HG03135 (cell line): ENCODE measurements around the gene TMED8.
"Not testable (repeated sequence)": the region's sequence is repeated elsewhere in the genome, so short reads cannot be mapped to it uniquely, and the experiment has no call there.

ENCODE experiments used
- ATAC-seq: cut with Tn5 transposase; IDR thresholded peaks from one replicate; pipeline ENCODE4 v1.9.1; 2021; ENCODE audit warnings: mild to moderate bottlenecking, moderate library complexity; ENCODE audit not compliant: unreplicated experiment

The TMED8 gene, protein sequence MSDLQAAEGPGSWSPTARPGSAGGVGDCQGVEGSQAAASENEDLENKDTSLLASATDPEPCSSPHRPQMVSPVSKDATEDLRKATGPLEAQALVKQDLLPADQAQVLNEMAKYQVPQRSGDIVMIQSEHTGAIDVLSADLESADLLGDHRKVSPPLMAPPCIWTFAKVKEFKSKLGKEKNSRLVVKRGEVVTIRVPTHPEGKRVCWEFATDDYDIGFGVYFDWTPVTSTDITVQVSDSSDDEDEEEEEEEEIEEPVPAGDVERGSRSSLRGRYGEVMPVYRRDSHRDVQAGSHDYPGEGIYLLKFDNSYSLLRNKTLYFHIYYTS

DNA sequence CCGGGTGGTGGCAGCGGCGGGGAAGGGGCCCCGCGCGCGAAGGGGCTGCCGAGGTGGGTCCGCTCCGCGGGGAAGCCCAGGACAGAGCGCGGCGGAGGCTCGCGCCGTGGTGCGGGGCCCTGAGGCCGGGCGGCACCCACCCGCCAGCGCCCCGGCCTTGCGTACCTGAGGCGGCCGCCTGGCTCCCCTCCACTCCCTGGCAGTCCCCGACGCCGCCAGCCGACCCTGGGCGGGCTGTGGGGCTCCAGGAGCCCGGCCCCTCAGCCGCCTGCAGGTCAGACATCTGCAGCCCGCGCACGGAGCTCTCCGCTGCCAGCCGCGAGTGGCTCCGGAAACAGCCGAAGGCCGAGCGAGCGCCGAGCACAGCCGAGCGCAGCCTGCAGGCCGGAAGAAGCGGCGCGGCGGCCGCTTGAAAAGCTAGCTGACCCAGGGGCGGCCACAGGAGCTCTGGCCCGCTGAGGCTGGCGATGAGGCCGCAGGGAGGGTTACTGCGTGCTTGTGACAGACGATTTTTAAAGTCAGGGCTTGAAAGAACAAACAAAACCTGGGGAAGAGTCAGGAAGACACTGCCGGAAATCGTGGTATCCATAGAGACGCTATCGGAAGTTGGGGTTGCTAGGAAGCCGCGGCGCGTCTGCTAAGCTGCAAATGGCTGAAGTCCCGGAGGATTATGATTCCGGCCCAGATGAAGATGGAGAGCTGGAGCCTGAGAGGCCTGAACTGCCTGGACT is at the start of gene TMED8, which contains the start of gene SAMD15:
TSS of gene TMED8 (minus strand) at position 324 of the 731 bp plus-strand sequence. CDS start at position 283, 41 bp downstream.
TSS of gene SAMD15 (plus strand) at position 609 of the 731 bp plus-strand sequence. CDS start at position 649, 40 bp downstream.
- peak; percentile 84 for ATAC-seq

DNA sequence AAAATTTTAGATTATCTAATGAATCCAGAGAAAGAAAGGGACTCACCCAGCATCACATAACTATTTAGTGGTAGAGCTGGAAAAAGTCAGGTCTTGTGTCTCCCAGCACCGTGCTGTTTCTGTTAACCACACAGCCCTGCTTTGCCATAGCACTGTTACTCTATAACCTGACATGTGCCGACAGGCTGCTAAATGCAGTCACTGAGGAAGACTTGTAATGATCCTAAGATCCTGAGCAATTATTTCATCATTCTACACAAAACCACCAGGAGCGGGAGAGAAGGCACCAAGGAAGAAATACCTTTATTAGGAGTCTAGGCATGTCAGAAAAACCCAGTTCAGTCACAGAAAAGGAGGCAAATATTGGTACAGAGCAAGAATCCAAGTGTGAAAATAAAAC is 49.5 kb upstream of the TMED8 start:
- no peak for ATAC-seq

DNA sequence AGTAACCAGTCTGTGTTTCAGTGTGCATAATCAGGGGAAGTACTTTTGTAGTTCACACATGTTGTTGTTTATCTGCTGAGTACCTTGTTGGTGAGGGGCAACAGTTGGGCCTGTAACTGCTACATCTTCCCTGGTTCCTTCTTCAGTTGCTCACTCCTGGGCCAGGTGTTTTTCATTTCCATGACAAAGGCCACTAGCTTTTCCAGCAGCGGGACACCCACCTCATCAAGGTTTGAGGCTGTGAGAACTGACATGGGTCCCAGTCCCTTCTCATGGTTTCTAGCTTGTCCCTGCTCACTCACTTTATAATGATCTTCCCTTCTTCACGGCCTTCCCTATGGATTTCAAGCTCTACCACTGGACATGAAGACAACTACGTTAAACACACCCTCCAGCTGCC is 48.0 kb upstream of the TMED8 start:
- ATAC-seq: no peak

DNA sequence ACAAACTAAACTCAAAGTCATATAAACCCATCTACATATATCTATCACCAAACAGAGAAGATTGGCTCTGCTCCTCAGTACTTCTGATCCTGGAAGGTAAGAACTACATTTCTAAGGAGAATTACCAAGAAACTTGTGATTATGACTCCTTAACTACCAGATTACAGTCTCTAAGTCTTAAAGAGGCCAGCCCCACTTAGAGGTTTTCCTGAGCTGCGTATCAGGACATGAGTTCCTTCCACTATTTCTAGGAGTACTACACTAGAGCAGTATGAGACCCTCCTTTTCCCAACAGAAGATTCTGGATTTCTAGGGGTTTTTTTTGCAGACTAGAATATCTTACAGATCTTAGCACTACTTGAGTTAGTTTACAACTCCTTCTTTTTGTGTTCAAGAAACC is 46.5 kb upstream of the TMED8 start, which contains the start of gene NOXRED1:
TSS of gene NOXRED1 (minus strand) at position 101 of the 400 bp plus-strand sequence. CDS start 634 bp downstream, outside the sequence.
- no peak for ATAC-seq

DNA sequence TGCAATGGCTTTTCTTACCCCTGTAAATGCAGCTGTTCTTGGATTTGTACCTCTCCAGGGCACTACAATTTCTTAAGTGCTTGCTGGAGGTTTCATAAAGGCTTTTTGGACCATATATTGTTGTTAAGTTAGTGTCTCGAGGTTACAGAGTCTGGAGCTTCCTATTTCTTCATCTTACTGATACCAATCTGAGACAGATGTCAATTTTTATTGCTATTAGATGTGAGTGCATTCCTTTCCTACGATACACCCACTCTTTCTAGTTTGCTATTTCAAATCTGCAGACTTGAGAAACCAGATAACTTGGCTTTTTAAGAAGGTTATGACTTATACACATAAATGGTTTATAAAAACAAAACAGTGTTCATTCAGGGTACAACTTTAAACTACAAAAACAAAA is 44.3 kb upstream of the TMED8 start:
- no peak for ATAC-seq

DNA sequence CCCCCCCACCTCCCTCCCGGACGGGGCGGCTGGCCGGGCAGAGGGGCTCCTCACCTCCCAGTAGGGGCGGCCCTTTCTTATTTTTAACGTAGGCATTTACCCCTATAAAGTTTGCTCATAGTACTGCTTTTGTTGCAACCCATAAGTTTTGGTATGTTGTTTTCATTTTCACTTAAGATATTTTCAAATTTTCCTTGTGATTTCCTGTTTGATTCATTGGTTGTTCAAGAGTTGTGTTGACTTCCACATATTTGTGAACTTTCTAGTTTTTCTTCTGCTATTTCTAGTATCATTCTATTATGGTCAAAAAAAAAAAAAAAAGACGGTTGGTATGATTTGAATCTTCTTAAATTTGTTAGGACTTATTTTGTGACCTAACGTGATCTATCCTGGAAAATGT is 39.9 kb upstream of the TMED8 start:
- no peak for ATAC-seq

DNA sequence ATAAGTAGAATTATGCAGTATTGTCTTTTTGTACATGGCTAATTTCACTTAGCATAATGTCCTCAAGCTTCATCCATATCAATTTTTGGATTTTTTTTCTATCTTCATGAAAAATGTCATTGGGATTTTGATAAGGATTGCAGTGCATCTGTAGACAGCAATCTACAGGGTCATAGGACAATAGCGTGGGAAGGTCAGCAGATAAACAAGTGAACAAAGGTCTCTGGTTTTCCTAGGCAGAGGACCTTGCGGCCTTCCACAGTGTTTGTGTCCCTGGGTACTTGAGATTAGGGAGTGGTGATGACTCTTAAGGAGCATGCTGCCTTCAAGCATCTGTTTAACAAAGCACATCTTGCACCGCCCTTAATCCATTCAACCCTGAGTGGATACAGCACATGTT is 39.2 kb upstream of the TMED8 start:
- not testable (repeated sequence) for ATAC-seq

DNA sequence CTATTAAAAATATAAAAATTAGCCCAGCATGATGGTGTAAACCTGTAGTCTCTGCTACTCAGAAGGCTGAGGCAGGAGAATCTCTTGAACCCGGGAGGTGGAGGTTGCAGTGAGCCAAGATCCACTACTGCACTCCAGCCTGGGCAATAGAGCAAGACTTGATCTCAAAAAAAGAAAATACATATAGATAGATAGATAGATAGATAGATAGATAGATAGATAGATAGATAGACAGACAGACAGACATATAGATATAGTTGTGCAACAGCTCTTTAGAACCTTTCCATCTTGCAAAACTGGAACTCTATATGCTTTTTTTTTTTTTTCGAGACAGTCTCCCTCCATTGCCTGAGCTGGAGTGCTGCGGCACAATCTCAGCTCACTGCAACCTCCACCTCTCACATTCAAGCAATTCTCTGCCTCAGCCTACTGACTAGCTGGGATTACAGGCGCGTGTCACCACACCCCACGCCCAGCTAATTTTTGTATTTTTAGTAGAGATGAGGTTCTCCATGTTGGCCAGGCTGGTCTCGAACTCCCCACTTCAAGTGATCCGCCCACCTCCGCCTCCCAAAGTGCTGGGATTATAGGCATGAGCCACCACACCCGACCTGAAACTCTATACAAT is 38.6 kb upstream of the TMED8 start:
- not testable (repeated sequence) for ATAC-seq

DNA sequence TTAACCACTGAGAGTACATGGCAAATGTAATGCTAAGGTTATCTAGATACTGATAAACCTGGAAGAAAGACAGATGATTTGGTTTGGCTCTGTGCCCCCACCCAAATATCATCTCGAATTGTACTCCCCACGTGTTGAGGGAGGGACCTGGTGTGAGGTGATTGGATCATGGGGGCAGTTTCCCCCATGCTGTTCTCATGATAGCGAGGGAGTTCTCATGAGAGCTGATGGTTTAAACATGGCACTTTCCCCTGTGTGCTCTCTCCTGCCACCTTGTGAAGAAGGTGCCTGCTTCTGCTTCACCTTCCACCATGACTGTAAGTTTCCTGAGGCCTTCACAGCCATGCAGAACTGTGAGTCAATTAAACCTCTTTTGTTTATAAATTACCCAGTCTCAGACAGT is 32.2 kb upstream of the TMED8 start:
- no peak for ATAC-seq

DNA sequence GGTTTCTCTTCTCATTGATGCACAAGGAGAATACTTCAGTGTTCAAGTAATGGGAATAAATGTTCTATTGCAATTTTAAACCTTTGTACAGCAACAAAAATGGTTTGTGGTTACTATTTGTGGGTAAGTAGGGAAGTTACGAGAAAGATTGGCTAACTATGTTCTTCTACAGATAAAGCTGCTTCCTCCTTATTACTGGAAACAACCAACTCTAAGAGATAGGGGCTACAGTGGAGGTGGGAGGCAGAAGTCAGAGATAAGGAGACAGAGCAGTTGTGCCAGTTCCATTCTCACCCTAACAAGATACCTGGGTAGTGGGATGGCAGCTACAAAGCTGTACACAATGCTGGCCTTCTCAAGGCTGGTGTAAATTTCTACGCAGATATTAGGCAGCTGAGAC is 30.3 kb upstream of the TMED8 start:
- ATAC-seq: no peak

DNA sequence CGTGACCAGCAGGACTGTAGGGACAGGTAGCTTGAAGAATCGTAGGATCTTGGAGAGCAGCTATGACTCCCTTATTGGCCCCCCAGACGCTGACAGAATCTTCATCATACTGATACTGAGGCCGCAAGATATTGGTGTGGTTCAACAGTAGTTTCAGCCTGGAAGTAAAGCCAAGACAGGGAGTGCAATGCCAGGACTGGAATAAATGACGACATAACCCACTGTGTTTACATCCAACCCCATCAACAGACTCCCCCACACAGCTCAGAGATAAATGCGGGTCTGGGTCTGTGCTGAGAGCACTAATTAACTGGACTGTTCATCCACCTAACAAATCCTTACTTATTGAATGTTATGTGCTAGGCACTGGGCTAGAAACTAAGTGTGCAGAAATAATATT is 29.8 kb upstream of the TMED8 start:
- ATAC-seq: no peak

DNA sequence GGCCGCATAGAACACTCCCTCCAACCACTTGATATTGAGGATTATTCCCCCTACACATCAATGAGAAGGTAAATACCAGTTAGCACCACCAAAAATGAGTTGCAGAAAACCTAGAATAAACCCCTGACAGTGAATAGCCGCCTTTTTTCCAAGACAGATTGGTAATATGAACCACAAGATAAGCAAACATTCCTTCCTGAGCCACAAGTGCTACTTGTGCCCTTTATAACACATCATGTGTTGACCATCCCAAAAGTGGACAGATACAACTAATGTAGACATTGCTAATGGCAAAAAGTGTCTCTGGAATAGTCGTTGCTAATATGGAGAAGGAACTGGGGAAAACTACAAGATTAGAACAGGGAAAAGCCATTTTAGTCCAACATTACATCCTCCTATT is 29.2 kb upstream of the TMED8 start:
- no peak for ATAC-seq

DNA sequence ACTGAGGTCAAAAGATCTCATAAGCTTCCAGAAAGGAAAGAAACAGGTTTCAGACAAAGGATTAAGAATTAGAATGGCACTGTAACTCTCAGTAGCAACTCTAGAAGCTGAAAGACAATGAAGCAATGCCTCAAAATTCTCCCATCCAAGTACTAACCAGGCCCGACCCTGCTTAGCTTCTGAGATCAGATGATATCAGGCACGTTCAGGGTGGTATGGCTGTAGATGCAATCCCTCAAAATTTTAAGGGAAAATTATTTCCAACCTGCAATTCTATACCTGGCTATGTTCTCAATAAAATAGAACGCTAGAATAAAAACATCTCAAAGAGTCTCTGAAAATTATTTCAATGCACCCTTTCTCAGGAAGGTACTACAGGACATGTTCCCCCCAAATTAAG is 26.9 kb upstream of the TMED8 start:
- ATAC-seq: no peak

DNA sequence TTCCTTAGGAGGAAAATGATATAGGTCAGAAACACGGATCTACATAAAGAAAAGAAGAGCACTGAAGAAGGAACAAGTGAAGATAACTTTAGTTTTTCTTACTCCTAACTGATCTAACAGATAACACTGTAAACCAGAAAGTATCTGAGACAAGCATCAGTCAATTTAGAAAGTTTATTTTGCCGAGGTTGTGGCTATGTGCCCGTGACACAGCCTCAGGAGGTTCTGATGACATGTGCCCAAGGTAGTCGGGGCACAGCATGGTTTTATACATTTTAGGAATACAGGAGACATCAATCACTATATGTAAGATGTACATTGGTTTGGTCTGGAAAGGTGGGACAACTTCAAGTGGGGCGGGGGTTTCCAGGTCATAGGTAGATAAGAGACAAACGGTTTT is 23.3 kb upstream of the TMED8 start:
- no peak for ATAC-seq

DNA sequence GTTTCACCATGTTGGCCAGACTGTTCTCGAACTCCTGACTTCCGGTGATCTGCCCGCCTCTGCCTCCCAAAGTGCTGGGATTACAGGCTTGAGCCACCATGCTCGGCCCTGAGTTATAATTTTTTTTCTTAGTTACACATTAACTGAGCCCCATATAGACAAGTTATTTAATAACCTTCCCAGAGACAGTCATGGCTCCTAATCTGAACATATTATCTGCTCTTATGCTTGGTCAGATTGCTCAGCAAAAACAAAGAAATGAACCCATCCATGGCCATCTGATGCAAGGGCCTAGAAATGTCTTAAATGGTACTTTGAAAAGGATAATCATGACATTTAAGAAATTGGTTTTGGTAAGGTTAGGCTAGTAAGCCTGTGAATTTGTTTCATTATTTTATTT is 13.3 kb upstream of the TMED8 start:
- no peak for ATAC-seq

DNA sequence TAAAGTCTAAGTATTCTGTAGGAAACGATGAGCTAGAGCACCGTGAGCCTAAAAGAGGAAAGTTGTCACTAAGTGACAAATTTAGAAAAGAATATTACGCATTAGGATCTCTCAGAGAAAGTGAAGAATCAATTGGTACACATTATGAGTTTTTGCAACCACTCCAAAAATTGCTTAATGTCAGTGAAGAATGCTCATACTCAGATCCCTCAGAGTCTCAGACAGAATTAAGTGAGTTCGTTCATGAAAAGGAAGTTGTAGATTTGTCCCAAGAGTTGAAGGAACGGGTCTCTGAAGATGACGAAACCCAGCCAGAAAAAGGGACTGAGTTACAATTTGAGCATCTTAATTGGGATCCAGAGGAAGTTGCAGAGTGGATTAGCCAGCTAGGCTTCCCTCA is 1.8 kb upstream of the TMED8 start:
- ATAC-seq: no peak

DNA sequence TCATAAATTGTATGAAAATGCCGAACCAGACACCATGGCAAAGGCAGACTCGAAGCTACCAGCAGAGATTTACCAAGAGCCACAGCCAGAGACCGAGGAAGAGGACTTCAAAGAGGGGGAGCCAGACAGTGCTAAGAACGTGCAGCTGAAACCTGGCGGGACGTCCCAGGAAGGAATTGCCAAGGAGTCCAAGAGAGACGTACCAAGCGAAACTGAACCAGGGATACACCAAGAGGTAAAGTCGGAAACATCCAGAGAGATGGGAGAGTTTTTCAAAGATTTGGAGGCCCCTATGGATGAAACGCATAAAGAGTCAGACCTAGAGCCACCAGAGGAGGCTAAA is 579 bp upstream of the TMED8 start:
- peak; percentile 2 for ATAC-seq

DNA sequence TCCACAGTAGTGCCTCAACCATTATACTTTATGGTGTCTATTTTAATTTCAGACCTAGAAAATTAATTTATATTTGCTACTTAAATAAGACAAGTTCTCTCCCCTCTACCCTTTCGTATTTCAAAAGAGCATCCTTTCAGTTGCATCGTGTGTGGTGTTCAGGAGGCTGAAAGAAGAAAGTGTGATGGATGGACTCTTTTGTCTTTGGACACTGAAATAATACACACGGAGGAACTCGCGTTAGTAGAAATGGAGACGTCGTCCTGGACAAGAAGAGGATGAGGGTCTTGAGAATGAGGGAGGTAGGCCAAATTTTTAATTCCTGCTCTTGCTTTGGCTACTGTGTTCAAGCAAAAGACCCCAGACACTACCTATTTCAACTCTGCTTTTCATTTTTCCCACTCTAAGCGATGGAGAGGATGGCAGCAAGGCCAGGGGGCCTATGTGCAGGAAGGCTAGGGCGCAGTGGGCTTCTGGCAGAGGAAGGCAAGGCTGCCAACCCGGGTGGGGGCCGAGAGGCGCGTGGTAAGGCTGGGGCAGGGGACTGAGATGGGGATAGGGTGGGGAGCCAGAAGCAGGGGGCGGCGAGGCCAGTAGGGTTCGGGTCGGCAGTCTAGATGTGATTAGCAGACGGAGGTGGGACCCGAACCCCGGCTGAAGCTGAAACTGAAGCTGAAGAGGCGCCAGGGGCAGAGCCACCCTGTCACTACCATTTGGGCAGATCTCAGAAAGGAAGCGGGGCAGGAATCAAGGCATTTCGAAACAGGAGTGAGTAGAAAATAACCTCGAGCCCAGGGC is 722 bp downstream of the TMED8 start:
- peak; percentile 24 for ATAC-seq

DNA sequence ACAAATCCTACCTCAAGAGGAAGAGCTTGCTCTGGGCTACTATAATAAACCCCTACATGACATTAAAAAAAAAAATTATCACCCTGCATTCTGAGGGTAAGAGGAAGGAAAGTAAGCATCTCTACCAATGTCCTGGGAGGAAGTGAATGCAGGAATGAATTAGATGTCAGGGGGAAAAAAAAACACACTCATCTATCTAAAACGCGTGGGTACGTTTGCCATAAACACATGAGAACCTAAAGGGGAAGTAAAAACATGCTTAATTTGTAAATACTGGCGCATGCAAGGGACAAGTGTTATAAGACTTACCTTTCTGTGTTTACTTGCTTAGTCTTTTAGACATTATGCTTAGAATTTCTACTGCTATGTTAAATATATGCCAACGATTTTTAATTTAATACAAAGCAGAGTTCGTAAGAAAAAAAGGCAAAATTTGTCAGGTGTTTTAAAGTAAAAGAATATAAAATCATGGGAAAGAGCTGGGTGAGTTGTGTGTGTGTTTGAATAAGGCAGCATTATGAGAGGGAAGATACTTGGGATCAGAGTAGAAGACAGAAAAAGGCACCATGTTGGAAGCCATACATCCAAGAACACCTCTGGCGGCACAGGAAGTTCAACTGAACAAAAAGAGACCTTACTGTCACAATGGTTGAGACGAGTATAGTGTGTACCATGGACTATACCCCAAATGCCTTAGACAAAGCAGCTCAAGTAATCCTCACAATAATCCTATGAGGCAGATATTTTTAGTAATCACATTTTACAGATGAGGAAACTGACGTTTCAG is 1.5 kb downstream of the TMED8 start:
- ATAC-seq: no peak

DNA sequence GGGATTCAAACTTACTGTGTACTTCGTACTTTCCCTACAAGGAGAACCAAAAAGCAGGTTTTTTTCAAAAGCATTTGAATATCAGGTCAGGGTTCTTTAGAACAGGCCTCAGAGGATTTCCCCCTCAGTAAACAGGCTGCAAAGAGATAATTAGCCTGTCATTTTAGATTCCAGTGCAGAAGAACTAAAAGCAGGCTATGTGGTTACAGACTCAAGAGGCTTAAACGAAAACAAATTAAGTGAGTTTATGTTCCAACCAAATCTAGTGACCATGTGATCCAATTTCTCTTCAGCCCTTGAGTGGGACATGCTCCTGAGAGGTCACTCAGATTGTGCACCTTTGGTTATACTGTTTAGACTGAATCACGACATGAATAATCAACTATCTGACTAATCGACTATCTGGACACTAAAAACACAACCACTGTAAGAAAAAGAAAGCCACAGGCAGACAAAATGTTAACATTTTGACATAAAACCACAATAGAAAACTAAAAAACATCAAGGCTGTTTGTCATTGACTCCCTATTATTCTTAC is 4.5 kb downstream of the TMED8 start:
- no peak for ATAC-seq
